ENCODE measurements around the gene SIAH3.
"Not testable (repeated sequence)": the region's sequence is repeated elsewhere in the genome, so short reads cannot be mapped to it uniquely, and the experiment has no call there.

DNA sequence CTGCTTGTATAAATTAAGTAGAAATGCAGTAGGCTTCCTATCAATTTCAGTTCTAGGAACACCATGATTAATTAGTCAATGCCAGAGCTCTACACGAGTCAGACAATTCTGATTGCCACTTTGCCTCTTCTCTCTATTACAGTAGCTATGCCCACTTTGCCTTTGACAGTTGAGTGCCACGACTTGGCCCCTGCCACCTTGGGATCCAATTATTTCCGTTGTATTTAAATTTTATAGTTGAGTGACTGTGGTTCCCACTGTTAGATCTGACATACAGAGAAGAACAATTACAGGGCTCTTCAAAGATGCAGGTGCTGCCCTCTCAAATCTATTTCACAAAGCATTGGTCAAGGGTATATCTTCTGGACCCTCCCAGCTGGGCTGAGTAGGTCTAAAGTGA, 94.0 kb downstream of the SIAH3 start:
- TF ChIP-seq, protein P1, sequence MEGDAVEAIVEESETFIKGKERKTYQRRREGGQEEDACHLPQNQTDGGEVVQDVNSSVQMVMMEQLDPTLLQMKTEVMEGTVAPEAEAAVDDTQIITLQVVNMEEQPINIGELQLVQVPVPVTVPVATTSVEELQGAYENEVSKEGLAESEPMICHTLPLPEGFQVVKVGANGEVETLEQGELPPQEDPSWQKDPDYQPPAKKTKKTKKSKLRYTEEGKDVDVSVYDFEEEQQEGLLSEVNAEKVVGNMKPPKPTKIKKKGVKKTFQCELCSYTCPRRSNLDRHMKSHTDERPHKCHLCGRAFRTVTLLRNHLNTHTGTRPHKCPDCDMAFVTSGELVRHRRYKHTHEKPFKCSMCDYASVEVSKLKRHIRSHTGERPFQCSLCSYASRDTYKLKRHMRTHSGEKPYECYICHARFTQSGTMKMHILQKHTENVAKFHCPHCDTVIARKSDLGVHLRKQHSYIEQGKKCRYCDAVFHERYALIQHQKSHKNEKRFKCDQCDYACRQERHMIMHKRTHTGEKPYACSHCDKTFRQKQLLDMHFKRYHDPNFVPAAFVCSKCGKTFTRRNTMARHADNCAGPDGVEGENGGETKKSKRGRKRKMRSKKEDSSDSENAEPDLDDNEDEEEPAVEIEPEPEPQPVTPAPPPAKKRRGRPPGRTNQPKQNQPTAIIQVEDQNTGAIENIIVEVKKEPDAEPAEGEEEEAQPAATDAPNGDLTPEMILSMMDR (IDR thresholded peaks at IDR 0.05 in 8 of 11, conservative IDR thresholded peaks at IDR 0.05 in 3 of 11), result not testable (repeated sequence)
- TF ChIP-seq POLR2AphosphoS5, POLR2A (IDR thresholded peaks at IDR 0.05): not testable (repeated sequence)
